Neuronal stem cell (in vitro differentiated cells): Measurements from ENCODE around the gene ARHGAP22. TPM values are rescaled to one million over a fixed set of nuclear protein-coding genes. Genes with fewer than 3 reads are reported as not detected.

Source experiments
- DNase-seq: peaks from one replicate; pipeline ENCODE4 v3.0.0-alpha.2; 2013; ENCODE audit warnings: low spot score
- H2AFZ ChIP-seq: one replicate; pipeline ENCODE4 v1.6.1; 2013; ENCODE audit warnings: mild to moderate bottlenecking, low read length, inconsistent platforms
- H2AK5ac ChIP-seq: 2 replicates; pipeline ENCODE4 v1.6.1; 2013; ENCODE audit warnings: low read depth, mild to moderate bottlenecking, inconsistent platforms, low read length, moderate library complexity, mixed read lengths
- H2BK120ac ChIP-seq: 2 replicates; pipeline ENCODE4 v1.6.1; 2013; ENCODE audit warnings: low read depth, mild to moderate bottlenecking, inconsistent platforms, low read length, moderate library complexity, mixed read lengths
- H2BK12ac ChIP-seq: one replicate; pipeline ENCODE4 v1.6.1; 2013; ENCODE audit warnings: low read length, inconsistent platforms
- H2BK15ac ChIP-seq: 2 replicates; pipeline ENCODE4 v1.6.1; 2013; ENCODE audit warnings: mild to moderate bottlenecking, low read length, inconsistent platforms, mixed read lengths
- H2BK5ac ChIP-seq: one replicate; pipeline ENCODE4 v1.6.1; 2013; ENCODE audit warnings: inconsistent platforms, mild to moderate bottlenecking, low read length, moderate library complexity
- H3K14ac ChIP-seq: one replicate; pipeline ENCODE4 v1.6.1; 2013; ENCODE audit warnings: low read length, inconsistent platforms
- H3K18ac ChIP-seq: 2 replicates; pipeline ENCODE4 v1.6.1; 2013; ENCODE audit warnings: low read length, inconsistent platforms
- H3K23ac ChIP-seq: 2 replicates; pipeline ENCODE4 v1.6.1; 2013; ENCODE audit warnings: low read depth, mild to moderate bottlenecking, mixed read lengths, low read length, inconsistent platforms; ENCODE audit not compliant: poor library complexity
- H3K27ac ChIP-seq: replicated peaks from 3 replicates; pipeline ENCODE4 v1.5.1; 2013; ENCODE audit warnings: low read length, inconsistent platforms
- H3K27me3 ChIP-seq, 3 experiments: 2 replicates each; pipeline ENCODE4 v1.6.1; 2013; ENCODE audit warnings: low read length in 3 of 3, mild to moderate bottlenecking in 2 of 3, inconsistent platforms in 1 of 3, low read depth in 1 of 3, mixed read lengths in 1 of 3, moderate library complexity in 1 of 3; ENCODE audit not compliant: control insufficient read depth in 3 of 3, insufficient read depth in 3 of 3
- H3K36me3 ChIP-seq, 2 donors: replicated peaks in 1 of 2; 2 replicates each; pipeline ENCODE4 v1.6.1; 2013; ENCODE audit warnings: low read length in 2 of 2; ENCODE audit not compliant: control insufficient read depth in 2 of 2, insufficient read depth in 2 of 2
- H3K4ac ChIP-seq: 2 replicates; pipeline ENCODE4 v1.6.1; 2013; ENCODE audit warnings: inconsistent platforms, mild to moderate bottlenecking, low read length, moderate library complexity
- H3K4me1 ChIP-seq, 2 donors: 1 replicate in 1 of 2; 2 replicates in 1 of 2; pipeline ENCODE4 v1.6.1; 2013; ENCODE audit warnings: low read length in 2 of 2, low read depth in 1 of 2; ENCODE audit not compliant: control insufficient read depth in 2 of 2, insufficient read depth in 1 of 2
- H3K4me2 ChIP-seq: one replicate; pipeline ENCODE4 v1.6.1; 2013; ENCODE audit warnings: mild to moderate bottlenecking, low read length, inconsistent platforms; ENCODE audit not compliant: insufficient read depth, poor library complexity, severe bottlenecking
- H3K4me3 ChIP-seq, 2 donors: 2 replicates each; pipeline ENCODE4 v1.5.1; 2013; ENCODE audit warnings: low read length in 2 of 2, mild to moderate bottlenecking in 2 of 2, inconsistent platforms in 1 of 2, moderate library complexity in 1 of 2
- H3K79me1 ChIP-seq: one replicate; pipeline ENCODE4 v1.6.1; 2013; ENCODE audit warnings: low read depth, mild to moderate bottlenecking, inconsistent platforms, low read length, moderate library complexity
- H3K9ac ChIP-seq: one replicate; pipeline ENCODE4 v1.6.1; 2013; ENCODE audit warnings: mild to moderate bottlenecking, low read depth, low read length, inconsistent platforms; ENCODE audit not compliant: poor library complexity
- H3K9me3 ChIP-seq, 2 donors: replicated peaks in 1 of 2; 2 replicates each; pipeline versions ENCODE3 to v1.6.1; 2013; ENCODE audit warnings: low read length in 2 of 2, mild to moderate bottlenecking in 2 of 2, inconsistent platforms in 1 of 2, low read depth in 1 of 2, mixed read lengths in 1 of 2, moderate library complexity in 1 of 2; ENCODE audit not compliant: control insufficient read depth in 2 of 2, insufficient read depth in 1 of 2
- H4K8ac ChIP-seq: one replicate; pipeline ENCODE4 v1.6.1; 2013; ENCODE audit warnings: low read depth, mild to moderate bottlenecking, inconsistent platforms, low read length, moderate library complexity
- H4K91ac ChIP-seq: one replicate; pipeline ENCODE4 v1.6.1; 2013; ENCODE audit warnings: low read length, low read depth, mild to moderate bottlenecking, inconsistent platforms; ENCODE audit not compliant: poor library complexity
- WGBS, 2 donors: extraction: QIAGEN DNeasy Blood & Tissue Kit; methylation state at CpG; one replicate each; pipeline ENCODE4 v1.1.7; 2013; ENCODE audit warnings: missing lambda C conversion rate in 2 of 2, mixed read lengths in 1 of 2; ENCODE audit not compliant: insufficient read length in 2 of 2, insufficient replicate concordance in 1 of 2; ENCODE audit errors: extremely low coverage in 2 of 2; 5-methylcytosine and 5-hydroxymethylcytosine counted together
- small RNA-seq: library from polyadenylated mRNA; stranded (forward); fragments of <200 nt; extraction: miRNeasy Mini kit (QIAGEN cat#:217004); gene quantifications from one replicate; pipeline ENCODE3, GENCODE V24; 2013; ENCODE audit not compliant: insufficient read depth

ARHGAP22 gene

DNA sequence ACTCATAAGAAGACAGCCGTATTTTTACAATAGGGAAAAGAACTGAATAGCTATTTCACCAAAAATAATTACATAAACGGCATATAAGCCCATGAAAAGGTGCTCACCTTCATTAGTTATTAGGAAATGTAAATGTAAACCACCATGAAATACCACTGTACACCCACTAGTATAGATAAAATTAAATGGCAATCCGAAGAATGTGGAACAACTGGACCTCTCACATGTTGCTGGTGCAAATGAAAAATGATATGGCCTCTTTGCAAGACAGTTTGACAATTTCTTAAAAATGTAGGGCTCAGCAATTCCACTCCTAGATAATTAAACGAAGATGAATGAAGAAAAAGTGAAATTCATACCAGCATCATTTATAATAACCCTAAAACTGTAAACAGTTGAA, 206.6 kb downstream of the ARHGAP22 start:
- no peaks in the 10 kb centered on the region for H3K9me3 ChIP-seq
- peaks cover 9 to 16% of the 10 kb centered on the region in 2 donors for H3K4me1 ChIP-seq
- DNase-seq, result no peak
- H3K4me3 ChIP-seq, result no peak overlapping the region
- no peak overlapping the region for H2AFZ ChIP-seq
- H2BK120ac ChIP-seq, result no peak overlapping the region
- WGBS, 2 donors, result no CpG with 5 or more reads among the region's 4 CpGs
- H3K23ac ChIP-seq, result no peak overlapping the region
- no peak overlapping the region for H2BK5ac ChIP-seq
- no peak overlapping the region for H2BK15ac ChIP-seq
- H2BK12ac ChIP-seq, result no peak overlapping the region
- no peaks in the 10 kb centered on the region for H3K79me1 ChIP-seq
- peaks cover 0 to 4% of the 10 kb centered on the region in 2 donors for H3K36me3 ChIP-seq
- H3K18ac ChIP-seq, result no peak overlapping the region
- H4K91ac ChIP-seq, result no peak overlapping the region
- H3K4ac ChIP-seq, result no peak overlapping the region
- no peak overlapping the region for H2AK5ac ChIP-seq
- H3K14ac ChIP-seq, result no peak overlapping the region
- no peak overlapping the region for H3K9ac ChIP-seq
- no peaks in the 10 kb centered on the region for H3K27me3 ChIP-seq
- no peak overlapping the region for H4K8ac ChIP-seq
- no peak overlapping the region for H3K4me2 ChIP-seq
- no peak overlapping the region for H3K27ac ChIP-seq

Small RNAs within 50 kb of the gene (small RNA-seq; reads per million reads assigned to genes)
- not detected for gene AC016397.1
